NCI-H2107 treated with DMSO at 0.1 percent for 48 hours (cell line): ENCODE results near the gene SLF1.
"Not testable (repeated sequence)": the region's sequence is repeated elsewhere in the genome, so short reads cannot be mapped to it uniquely, and the experiment has no call there.

ENCODE experiments used
- DNase-seq: peaks from one replicate; lab custom pipeline; 2025; ENCODE audit not compliant: unreplicated experiment; lab: John Stamatoyannopoulos, UW

SLF1 gene

GRCh38 chr5:94618493-94619328 is at the start of gene SLF1, which contains the start of gene KIAA0825:
SLF1 (plus strand) TSS chr5:94618669; CDS start chr5:94628811, 10,142 bp downstream.
KIAA0825 (minus strand) TSS chr5:94618604; CDS start chr5:94537126, 81,478 bp downstream.
- DNase-seq: peak; percentile 68

GRCh38 chr5:94571415-94571814 is 47.1 kb upstream of the SLF1 start:
- no peak for DNase-seq

- not testable (repeated sequence) for DNase-seq
Measured at GRCh38 chr5:94573349-94573748, 45.1 kb upstream of the SLF1 start.

- no peak for DNase-seq
Measured at GRCh38 chr5:94575196-94575595, 43.3 kb upstream of the SLF1 start.

GRCh38 chr5:94577466-94578245 is 40.8 kb upstream of the SLF1 start:
- no peak for DNase-seq

GRCh38 chr5:94595281-94595840 is 23.1 kb upstream of the SLF1 start:
- no peak for DNase-seq

- DNase-seq: no peak
Measured at GRCh38 chr5:94613583-94613982, 4.9 kb upstream of the SLF1 start.

- no peak for DNase-seq
Measured at GRCh38 chr5:94614156-94614805, 4.2 kb upstream of the SLF1 start.

GRCh38 chr5:94615862-94616261 is 2.6 kb upstream of the SLF1 start:
- DNase-seq: no peak

- peak; percentile 25 for DNase-seq
Measured at GRCh38 chr5:94618029-94618492, 408 bp upstream of the SLF1 start.

- no peak for DNase-seq
Measured at GRCh38 chr5:94620256-94620655, 1.8 kb downstream of the SLF1 start.

- no peak for DNase-seq
Measured at GRCh38 chr5:94621763-94622162, 3.3 kb downstream of the SLF1 start.

GRCh38 chr5:94623011-94623410 is 4.5 kb downstream of the SLF1 start:
- no peak for DNase-seq

- DNase-seq: no peak
Measured at GRCh38 chr5:94623877-94624276, 5.4 kb downstream of the SLF1 start.

GRCh38 chr5:94627191-94627590 is 8.7 kb downstream of the SLF1 start:
- no peak for DNase-seq

- no peak for DNase-seq
Measured at GRCh38 chr5:94632024-94632423, 13.6 kb downstream of the SLF1 start.

- no peak for DNase-seq
Measured at GRCh38 chr5:94640176-94640575, 21.7 kb downstream of the SLF1 start.

GRCh38 chr5:94645053-94645452 is 26.6 kb downstream of the SLF1 start:
- DNase-seq: no peak

GRCh38 chr5:94646758-94647157 is 28.3 kb downstream of the SLF1 start:
- no peak for DNase-seq

GRCh38 chr5:94649874-94650273 is 31.4 kb downstream of the SLF1 start:
- no peak for DNase-seq

GRCh38 chr5:94658272-94658671 is 39.8 kb downstream of the SLF1 start:
- no peak for DNase-seq
